HG02870 (cell line): ENCODE measurements around the gene PARVA.
A peak's percentile ranks its signal among the peaks of the same experiment; 100 is the strongest.
"Not testable (repeated sequence)": the region's sequence is repeated elsewhere in the genome, so short reads cannot be mapped to it uniquely, and the experiment has no call there.

ENCODE experiments used
- ATAC-seq: cut with Tn5 transposase; IDR thresholded peaks from one replicate; pipeline ENCODE4 v1.9.1; 2021; ENCODE audit warnings: mild to moderate bottlenecking, moderate library complexity; ENCODE audit not compliant: unreplicated experiment

PARVA gene

GRCh38 chr11:12377106-12377823, at the start of gene PARVA:
Gene PARVA, plus strand, starts transcription at chr11:12377571. Its CDS starts 77 bp downstream, at chr11:12377648.
- no peak for ATAC-seq

GRCh38 chr11:12329169-12329568, 48.2 kb upstream of the PARVA start:
- ATAC-seq = no peak

- no peak for ATAC-seq
Measured at GRCh38 chr11:12329797-12330196, 47.6 kb upstream of the PARVA start.

GRCh38 chr11:12330485-12331231, 46.7 kb upstream of the PARVA start:
- no peak for ATAC-seq

GRCh38 chr11:12331239-12331874, 46.0 kb upstream of the PARVA start:
- ATAC-seq = peak; percentile 47

GRCh38 chr11:12343526-12343925, 33.8 kb upstream of the PARVA start:
- ATAC-seq = no peak

- ATAC-seq = no peak
Measured at GRCh38 chr11:12353534-12353933, 23.8 kb upstream of the PARVA start.

- no peak for ATAC-seq
Measured at GRCh38 chr11:12354750-12355545, 22.4 kb upstream of the PARVA start.

- ATAC-seq = no peak
Measured at GRCh38 chr11:12356944-12357655, 20.3 kb upstream of the PARVA start.

GRCh38 chr11:12357697-12358096, 19.7 kb upstream of the PARVA start:
- not testable (repeated sequence) for ATAC-seq

GRCh38 chr11:12358302-12359188, 18.8 kb upstream of the PARVA start:
- no peak for ATAC-seq

GRCh38 chr11:12359761-12360160, 17.6 kb upstream of the PARVA start:
- no peak for ATAC-seq

GRCh38 chr11:12361682-12362081, 15.7 kb upstream of the PARVA start:
- no peak for ATAC-seq

GRCh38 chr11:12362857-12363256, 14.5 kb upstream of the PARVA start:
- ATAC-seq = no peak

GRCh38 chr11:12363373-12363772, 14.0 kb upstream of the PARVA start:
- no peak for ATAC-seq

GRCh38 chr11:12365965-12366575, 11.3 kb upstream of the PARVA start:
- ATAC-seq = not testable (repeated sequence)

- not testable (repeated sequence) for ATAC-seq
Measured at GRCh38 chr11:12367057-12367456, 10.3 kb upstream of the PARVA start.

- no peak for ATAC-seq
Measured at GRCh38 chr11:12372111-12372510, 5.3 kb upstream of the PARVA start.

- ATAC-seq = no peak
Measured at GRCh38 chr11:12375720-12376119, 1.7 kb upstream of the PARVA start.
